ENCODE measurements around the gene DPY19L1.
"Not testable (repeated sequence)": the region's sequence is repeated elsewhere in the genome, so short reads cannot be mapped to it uniquely, and the experiment has no call there.

DPY19L1 gene

DNA sequence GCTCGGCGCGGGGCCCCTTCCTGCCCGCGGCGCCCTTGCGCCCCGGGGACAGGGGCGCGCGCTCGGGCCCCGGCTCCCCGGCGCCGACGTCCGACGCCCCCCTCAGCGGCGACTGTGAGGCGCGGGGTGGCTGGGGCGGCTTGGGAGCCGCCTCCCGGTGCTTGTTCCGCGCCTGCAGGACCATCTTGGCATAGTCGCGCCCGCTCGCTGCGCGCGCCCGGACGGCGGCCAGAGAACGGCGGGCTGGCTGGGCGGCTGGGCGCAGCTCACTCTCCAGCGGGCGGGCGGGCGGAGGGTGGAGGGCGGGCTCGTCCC is at the start of gene DPY19L1:
Gene DPY19L1, minus strand, starts transcription at position 275 of the 315 bp plus-strand sequence. Its CDS starts 91 bp downstream, at position 184.
- no peak for DNase-seq

GRCh38 chr7:35079517-35079916 is 42.2 kb upstream of the DPY19L1 start:
- not testable (repeated sequence) for DNase-seq

- not testable (repeated sequence) for DNase-seq
These were observed 36.7 kb upstream of the DPY19L1 start for GRCh38 chr7:35074008-35074407.

DNA sequence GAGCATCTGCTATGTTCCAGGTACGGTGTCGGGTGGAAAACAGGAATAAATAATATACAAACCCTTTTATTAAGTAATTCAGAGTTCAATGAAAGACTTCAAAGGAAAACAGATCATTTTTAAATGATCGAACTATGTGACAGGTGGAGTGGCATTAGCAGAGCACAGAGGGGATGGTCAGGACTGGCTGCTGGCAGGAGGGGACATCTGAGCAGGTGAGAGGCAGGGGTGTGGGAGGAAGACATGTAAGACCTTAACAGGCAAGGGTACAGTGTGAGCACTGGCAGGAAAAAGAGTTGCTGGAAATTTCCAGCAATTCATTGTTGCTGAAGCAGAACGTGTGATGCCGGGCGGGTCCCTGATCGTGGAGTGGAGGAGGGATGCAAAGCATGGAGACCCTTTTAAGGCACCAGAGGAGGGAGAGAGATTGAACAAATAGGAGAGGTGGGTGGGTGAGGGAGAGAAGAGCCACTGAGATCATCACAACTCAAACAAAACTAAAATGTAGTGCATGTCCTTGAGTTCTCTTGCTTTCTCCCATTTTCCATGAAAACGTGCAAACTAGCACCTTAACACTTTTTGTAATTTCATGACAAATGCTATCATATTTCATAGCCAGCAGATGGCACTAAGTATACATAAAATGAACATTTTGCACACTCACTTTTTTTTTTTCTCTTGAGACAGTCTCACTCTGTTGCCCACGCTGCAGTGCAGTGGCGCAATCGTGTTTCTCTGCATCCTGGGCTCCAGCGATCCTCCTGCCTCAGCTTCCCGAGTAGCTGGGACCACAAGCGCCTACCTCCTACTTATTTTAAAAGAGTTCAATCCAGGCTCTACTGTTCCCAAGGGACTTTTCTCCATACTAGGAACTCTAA is 35.9 kb upstream of the DPY19L1 start:
- DNase-seq, result not testable (repeated sequence)

DNA sequence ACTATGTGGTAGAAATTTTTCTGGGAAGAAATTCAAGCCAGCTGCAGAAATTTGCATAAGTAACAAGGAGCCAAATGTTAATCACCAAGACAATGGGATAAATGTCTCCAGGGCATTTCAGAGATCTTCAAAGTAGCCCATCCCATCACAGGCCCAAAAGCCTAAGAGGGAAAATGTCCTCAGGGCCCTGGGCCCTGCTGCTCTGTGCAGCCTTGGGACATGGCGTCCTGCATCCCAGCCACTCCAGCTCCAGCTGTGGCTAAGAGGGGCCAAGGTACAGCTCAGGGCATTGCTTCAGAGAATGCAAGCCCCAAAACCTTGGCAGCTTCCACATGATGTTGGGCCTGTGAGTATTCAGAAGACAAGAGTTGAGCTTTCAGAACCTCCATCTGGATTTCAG is 31.8 kb upstream of the DPY19L1 start:
- not testable (repeated sequence) for DNase-seq

DNA sequence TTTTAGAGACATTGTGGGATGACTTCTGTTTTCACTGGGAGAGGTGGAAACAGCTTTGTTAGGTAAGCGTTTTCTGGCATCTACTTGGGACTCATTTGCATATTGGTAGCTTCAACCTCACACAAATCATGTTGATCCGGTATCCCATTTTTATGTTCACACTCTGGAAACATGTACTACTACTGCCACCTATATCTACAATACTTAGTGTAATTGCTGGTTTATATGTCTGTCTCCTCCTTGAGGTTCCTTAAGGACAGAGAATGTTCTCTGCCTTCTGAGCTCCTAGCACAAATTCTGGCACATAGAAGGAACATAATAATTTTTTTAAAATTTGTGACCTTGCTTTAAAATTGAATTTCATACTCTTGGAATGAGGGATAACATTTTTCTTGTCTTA is 28.1 kb upstream of the DPY19L1 start:
- not testable (repeated sequence) for DNase-seq

GRCh38 chr7:35058571-35058970 is 21.3 kb upstream of the DPY19L1 start:
- not testable (repeated sequence) for DNase-seq

DNA sequence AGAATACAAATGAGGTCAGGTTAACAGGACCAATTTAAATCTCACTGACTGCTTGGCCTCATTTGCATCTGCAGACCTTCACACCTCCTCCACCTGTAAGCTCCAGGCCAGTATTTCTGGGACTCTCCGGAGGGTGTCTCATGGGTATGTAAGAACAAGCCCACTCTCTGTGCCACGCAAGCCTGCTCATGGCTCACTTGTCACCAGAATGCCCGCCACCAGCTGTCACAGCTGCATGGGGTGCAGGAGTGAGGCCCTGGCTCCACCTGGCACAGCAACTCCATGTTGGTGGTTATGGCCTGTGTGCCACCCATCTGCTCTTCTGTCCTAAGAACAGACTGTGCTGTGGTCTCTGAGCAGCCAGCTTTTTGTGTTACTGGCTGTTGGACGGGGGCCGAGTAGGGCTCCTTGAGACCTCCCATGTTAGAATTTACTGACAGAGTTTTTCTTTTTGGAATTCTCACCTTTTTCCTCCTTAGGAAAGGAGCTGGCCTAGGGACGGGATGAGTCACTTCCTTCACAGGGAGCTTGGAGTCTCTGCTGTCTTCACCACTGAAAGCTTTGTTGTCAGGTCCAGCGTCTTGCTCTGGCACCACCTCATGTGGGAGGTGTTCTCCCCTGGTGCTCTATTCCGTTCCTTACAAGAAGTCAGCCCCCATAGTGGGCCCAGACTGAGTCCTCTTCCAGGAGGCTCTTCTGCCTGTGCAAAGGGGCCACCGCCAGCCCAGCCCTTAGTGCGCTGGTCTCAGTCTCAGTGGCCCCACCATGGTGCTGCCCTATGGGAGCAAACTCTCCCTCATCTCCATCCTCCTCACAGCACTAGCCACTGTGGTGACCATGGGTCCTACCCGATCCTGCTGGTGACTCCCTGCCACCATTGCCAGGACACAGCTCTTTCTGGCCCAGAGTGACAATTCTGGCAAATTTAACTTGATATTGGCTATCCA is 20.5 kb upstream of the DPY19L1 start:
- DNase-seq, result not testable (repeated sequence)

DNA sequence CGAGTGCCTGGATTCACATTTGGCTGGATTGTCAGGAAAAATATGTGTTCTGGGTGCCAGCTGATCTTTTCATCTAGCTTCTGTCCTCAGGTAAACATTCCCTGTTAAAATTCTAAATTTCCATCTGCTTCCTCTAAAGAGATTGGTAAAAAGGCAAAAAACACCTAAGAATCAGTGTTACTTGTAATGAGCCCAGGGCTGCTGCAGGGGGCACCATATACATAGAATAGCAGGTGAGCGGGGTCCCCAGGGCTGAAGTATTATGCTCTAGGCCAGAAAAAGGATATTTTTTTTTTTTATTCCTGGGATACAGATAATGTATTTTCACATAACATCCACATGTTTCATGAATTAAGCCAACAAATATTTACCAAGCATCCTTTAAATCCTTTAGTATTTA is 18.4 kb upstream of the DPY19L1 start:
- DNase-seq, result not testable (repeated sequence)

GRCh38 chr7:35053488-35054175 is 16.3 kb upstream of the DPY19L1 start:
- DNase-seq, result not testable (repeated sequence)

DNA sequence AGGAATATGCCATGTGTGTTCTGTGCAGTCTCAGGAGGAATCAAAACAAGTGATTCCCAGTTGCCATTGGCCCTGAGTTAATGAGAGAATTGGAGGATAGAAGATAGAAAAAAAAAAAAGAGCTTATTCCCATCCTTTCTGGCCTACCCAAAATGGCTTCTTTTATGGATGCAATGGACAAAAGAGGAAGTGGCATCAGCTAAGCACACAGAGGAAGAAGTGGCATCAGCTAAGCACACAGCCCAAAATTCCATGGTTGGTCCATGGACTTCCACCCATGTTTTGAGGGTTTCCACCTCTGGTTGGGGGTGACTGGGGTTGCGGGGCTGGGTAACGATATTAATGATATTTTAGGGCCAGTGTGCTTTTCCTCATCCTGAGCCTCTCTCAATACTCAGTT is 11.1 kb upstream of the DPY19L1 start:
- not testable (repeated sequence) for DNase-seq

GRCh38 chr7:35047912-35048305 is 10.6 kb upstream of the DPY19L1 start:
- not testable (repeated sequence) for DNase-seq

GRCh38 chr7:35047263-35047911 is 10.1 kb upstream of the DPY19L1 start:
- DNase-seq, result not testable (repeated sequence)

GRCh38 chr7:35043301-35043700 is 6.0 kb upstream of the DPY19L1 start:
- DNase-seq, result not testable (repeated sequence)

DNA sequence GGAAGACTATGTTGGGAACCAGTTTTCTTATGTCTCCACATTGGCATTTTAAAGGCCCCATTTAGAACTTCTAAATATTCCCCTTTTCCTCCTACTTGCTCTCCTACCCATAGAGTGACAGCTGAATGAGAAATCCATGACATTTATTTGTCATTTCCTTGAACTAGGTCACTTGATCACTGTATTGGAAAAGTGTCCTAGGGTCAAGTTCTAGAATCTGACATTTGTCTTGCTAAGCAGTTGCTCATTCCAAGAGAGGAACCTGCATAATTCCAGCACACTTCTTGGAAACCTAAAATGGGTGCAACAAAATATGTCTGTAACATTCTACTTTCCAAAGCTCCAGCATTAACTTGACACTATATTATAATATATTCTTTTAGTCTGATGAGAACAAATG is 3.6 kb upstream of the DPY19L1 start:
- DNase-seq, result no peak

DNA sequence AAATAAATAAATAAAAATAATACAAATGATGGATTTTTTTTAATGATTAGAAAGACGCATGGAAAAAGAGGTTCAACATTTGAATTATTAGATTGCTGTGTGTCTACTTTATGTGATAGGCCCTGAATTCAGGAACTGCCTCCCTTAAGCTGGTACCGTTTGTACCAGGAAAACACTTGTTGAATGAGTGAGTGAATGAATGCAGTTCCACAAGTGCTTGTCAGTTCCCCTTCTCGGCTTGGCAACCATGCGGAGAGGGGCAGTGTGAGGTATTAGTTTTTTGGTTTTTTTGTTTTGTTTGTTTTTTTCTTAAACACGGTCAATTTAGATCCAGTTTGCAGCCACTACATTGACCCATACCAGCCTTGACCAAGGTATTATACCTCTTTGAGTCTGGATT is 2.1 kb upstream of the DPY19L1 start:
- DNase-seq, result no peak

- no peak for DNase-seq
These were observed 1.1 kb upstream of the DPY19L1 start for GRCh38 chr7:35038354-35038753.

DNA sequence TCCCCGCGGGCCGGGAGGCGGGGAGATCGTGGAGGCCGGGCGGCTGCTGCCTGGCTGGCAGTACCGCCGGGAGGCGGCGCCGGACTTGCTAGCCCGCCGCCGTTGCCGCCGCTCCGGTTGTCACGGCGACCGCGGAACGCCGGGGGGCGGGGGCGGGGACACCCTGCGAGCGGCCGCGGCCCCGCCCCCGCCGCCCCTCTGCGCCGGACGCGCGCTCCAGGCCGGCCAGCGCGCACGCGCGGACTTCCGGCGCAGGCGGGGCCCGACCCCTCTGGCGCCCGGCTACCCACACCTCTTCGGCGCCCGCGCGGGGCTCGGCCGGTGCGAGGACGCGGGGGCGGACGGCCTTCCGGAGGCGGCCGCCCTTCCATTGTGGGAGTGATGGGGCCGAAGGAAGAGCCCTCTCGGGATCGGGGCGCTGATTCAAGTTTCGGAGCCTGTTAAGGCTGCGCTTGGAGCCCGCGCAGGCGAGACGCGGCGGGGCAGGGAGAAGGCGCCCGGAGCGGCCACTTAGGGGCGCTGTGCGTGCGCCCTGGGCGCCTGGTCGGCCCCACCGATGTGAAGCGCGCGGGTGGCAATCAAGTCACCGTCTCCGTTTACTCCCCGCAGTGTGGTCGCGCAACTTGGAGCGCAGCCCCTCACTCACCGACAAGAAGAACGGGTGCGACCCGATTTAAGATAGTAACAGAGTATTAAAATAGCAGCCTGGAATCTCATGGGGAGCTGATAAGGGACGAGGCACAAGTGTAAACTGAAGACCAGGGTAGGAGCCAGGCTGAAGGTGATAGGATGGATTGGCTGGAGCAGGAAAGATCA is 449 bp upstream of the DPY19L1 start:
- peak; percentile 47 for DNase-seq

DNA sequence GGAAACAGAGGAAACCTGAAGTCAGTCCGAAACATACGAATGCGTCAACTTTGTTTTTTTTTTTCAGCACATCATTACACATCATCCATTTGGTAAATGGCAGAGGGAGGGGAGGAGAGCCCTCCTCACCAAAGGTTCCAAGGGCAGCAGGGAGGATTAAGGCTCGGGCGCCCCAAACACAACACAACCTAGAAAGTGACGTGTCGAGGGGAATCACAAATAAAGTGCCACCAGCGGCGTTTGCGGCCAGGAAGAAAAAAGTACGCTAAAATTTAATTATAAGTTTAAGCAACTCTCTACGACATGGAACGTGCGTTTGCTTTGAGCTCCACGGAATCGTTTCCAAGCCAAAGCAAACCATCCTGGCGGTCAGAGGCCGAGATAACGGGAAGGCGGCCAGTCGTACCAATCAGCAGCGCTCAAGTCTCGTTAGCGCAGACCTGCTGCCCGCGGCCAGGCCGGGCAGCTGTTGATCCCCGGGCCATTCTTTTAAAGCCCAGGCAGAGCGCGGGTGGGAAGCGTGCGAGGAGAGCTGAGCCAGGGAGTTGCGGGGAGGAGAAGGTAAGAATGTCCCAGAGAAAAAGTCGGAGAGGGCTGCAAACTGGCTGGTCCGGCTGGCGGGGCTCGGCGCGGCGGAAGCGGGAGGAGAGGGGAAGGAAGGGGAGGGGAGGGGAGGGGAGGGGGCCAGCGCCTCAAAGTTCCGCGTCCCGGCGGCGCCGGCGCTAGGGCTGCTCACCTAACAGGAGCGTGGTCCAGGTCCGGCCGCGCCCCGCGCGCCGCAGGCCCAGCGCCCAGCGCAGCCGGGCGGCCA is 719 bp downstream of the DPY19L1 start:
- no peak for DNase-seq

DNA sequence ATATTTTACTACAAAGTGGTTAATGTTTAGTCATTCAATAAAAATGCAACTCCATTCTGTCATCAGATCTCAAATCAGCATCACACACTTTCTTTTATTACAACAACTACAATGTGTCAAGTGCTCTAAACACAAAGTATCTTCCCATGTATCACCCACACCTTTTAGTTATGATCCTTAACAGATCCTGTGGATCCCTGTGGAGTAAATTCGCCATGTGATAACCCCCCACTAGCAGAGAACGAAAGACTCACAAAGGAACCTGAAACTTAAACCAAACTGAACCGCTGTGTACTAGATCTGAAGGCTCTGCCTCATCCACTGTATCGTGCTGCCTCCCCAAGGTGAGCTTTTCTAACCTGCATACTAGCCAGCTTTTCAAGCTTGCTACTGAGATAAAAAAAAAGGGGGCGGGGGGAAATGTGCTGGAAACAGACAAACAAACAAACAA is 1.7 kb downstream of the DPY19L1 start:
- DNase-seq, result peak; percentile 16

GRCh38 chr7:35032166-35032565 is 5.1 kb downstream of the DPY19L1 start:
- DNase-seq, result no peak

Data from NCI-H1436 treated with DMSO at 0.1 percent for 48 hours (cell line).